ENCODE data around the gene MYO1H.

Gene MYO1H

GRCh38 chr12:109476807-109477184 lies 129.1 kb downstream of the MYO1H start:
- no peak for DNase-seq

GRCh38 chr12:109477185-109477962 lies 129.7 kb downstream of the MYO1H start, which contains the start of the genes KCTD10 and UBE3B:
Gene KCTD10, minus strand, starts transcription at chr12:109477300. Its CDS starts 38 bp downstream, at chr12:109477262.
Gene UBE3B, plus strand, starts transcription at chr12:109477634. Its CDS starts 5,918 bp downstream, at chr12:109483552.
- DNase-seq = peak; percentile 77 to 98 (median 82)

GRCh38 chr12:109477963-109478315 lies 130.2 kb downstream of the MYO1H start:
- DNase-seq = no peak

GRCh38 chr12:109479761-109480160 lies 132.1 kb downstream of the MYO1H start:
- DNase-seq = no peak

GRCh38 chr12:109480356-109480755 lies 132.7 kb downstream of the MYO1H start:
- DNase-seq = no peak

GRCh38 chr12:109481863-109482262 lies 134.2 kb downstream of the MYO1H start:
- no peak for DNase-seq

- DNase-seq = no peak
These were observed 134.8 kb downstream of the MYO1H start for GRCh38 chr12:109482491-109482890.

GRCh38 chr12:109482894-109483293 lies 135.2 kb downstream of the MYO1H start:
- DNase-seq = no peak

GRCh38 chr12:109483346-109483745 lies 135.6 kb downstream of the MYO1H start:
- no peak for DNase-seq

- DNase-seq = no peak
These were observed 137.5 kb downstream of the MYO1H start for GRCh38 chr12:109485201-109485600.

GRCh38 chr12:109487181-109488050 lies 139.7 kb downstream of the MYO1H start:
- DNase-seq = no peak

- no peak for DNase-seq
These were observed 140.5 kb downstream of the MYO1H start for GRCh38 chr12:109488051-109488665.

- no peak for DNase-seq
These were observed 141.6 kb downstream of the MYO1H start for GRCh38 chr12:109489016-109489954.

- DNase-seq = no peak
These were observed 142.4 kb downstream of the MYO1H start for GRCh38 chr12:109489955-109490565.

- no peak for DNase-seq
These were observed 144.0 kb downstream of the MYO1H start for GRCh38 chr12:109491671-109492070.

- no peak for DNase-seq
These were observed 144.7 kb downstream of the MYO1H start for GRCh38 chr12:109492371-109492770.

- no peak for DNase-seq
These were observed 145.4 kb downstream of the MYO1H start for GRCh38 chr12:109493090-109493489.

GRCh38 chr12:109493938-109494337 lies 146.2 kb downstream of the MYO1H start:
- DNase-seq = no peak

GRCh38 chr12:109494348-109494881 lies 146.7 kb downstream of the MYO1H start:
- DNase-seq = no peak

- DNase-seq = no peak
These were observed 147.3 kb downstream of the MYO1H start for GRCh38 chr12:109495012-109495411.

- DNase-seq = no peak
These were observed 148.6 kb downstream of the MYO1H start for GRCh38 chr12:109496306-109496705.

GRCh38 chr12:109497675-109498074 lies 150.0 kb downstream of the MYO1H start:
- no peak for DNase-seq

All from stimulated activated naive CD4-positive, alpha-beta T cell (primary cell).